ENCODE results near the gene LCN12.
A peak's percentile ranks its signal among the peaks of the same experiment; 100 is the strongest.

The LCN12 gene

GRCh38 chr9:136965771-136966484, 13.9 kb downstream of the LCN12 start:
- no peak overlapping the region for H2BK5ac ChIP-seq (ENCODE audit: low read depth, low read length, poor library complexity, severe bottlenecking)
- WGBS, result 55% methylated on average over 23 of the region's 23 CpGs
- H3K4me3 ChIP-seq (ENCODE audit: insufficient read depth in 1 of 2, low read depth in 1 of 2, low read length in 2 of 2), result peak overlapping the region in 1 of 2 experiments; percentile 53
- H3K79me1 ChIP-seq (replicated peaks; ENCODE audit: low read length, poor library complexity, severe bottlenecking), result no peaks in the 10 kb centered on the region
- H2BK12ac ChIP-seq (ENCODE audit: low read length in 2 of 2), result no peak overlapping the region
- no peak overlapping the region for H2AK5ac ChIP-seq (ENCODE audit: low read length, severe bottlenecking)
- H3K4me1 ChIP-seq (ENCODE audit: control insufficient read depth, insufficient read depth, low read depth, low read length), result peaks cover 8% of the 10 kb centered on the region
- H3K18ac ChIP-seq (ENCODE audit: low read depth in 1 of 2, low read length in 2 of 2), result no peak overlapping the region
- H3K14ac ChIP-seq (ENCODE audit: low read length in 2 of 2), result no peak overlapping the region
- no peak overlapping the region for H4K8ac ChIP-seq (ENCODE audit: low read length)
- DNase-seq, result no peak
- H3K23ac ChIP-seq (ENCODE audit: low read length in 2 of 2), result no peak overlapping the region
- peaks cover 0 to 28% of the 10 kb centered on the region in 2 experiments for H3K27me3 ChIP-seq (ENCODE audit: control insufficient read depth in 1 of 2, insufficient read depth in 1 of 2, low read length in 2 of 2)
- H3K9ac ChIP-seq (ENCODE audit: low read length), result peak overlapping the region; percentile 18
- no peak overlapping the region for H3K4ac ChIP-seq (ENCODE audit: low read depth in 1 of 2, low read length in 2 of 2)
- H3K36me3 ChIP-seq (ENCODE audit: control insufficient read depth in 1 of 2, insufficient read depth in 2 of 2, low read depth in 1 of 2, low read length in 2 of 2), result no peaks in the 10 kb centered on the region
- H3K9me3 ChIP-seq (ENCODE audit: control insufficient read depth, low read length), result no peaks in the 10 kb centered on the region
- no peak overlapping the region for H3K4me2 ChIP-seq (ENCODE audit: low read length, poor library complexity, severe bottlenecking)
- H4K91ac ChIP-seq (ENCODE audit: low read length), result no peak overlapping the region
- no peak overlapping the region for H3K27ac ChIP-seq (ENCODE audit: low read length, poor library complexity, severe bottlenecking)
- H2AFZ ChIP-seq (ENCODE audit: low read depth, low read length), result no peak overlapping the region
- no peak overlapping the region for H2BK15ac ChIP-seq (ENCODE audit: low read depth, poor library complexity, severe bottlenecking)
- no peak overlapping the region for H2BK120ac ChIP-seq (ENCODE audit: low read depth, low read length)

- Histone ChIP-seq H2BK5ac (ENCODE audit: low read depth, low read length, poor library complexity, severe bottlenecking) (no peak overlapping the region), H3K9ac (ENCODE audit: low read length) (no peak overlapping the region), H3K27ac (ENCODE audit: low read length, poor library complexity, severe bottlenecking) (no peak overlapping the region), H3K9me3 (ENCODE audit: control insufficient read depth, low read length) (no peaks in the 10 kb centered on the region), H3K23ac (ENCODE audit: low read length in 2 of 2) (no peak overlapping the region), H3K4me2 (ENCODE audit: low read length, poor library complexity, severe bottlenecking) (no peak overlapping the region), H3K4me3 (ENCODE audit: insufficient read depth in 1 of 2, low read depth in 1 of 2, low read length in 2 of 2) (no peak overlapping the region), H2BK12ac (ENCODE audit: low read length in 2 of 2) (no peak overlapping the region), H2BK120ac (ENCODE audit: low read depth, low read length) (no peak overlapping the region), H3K4me1 (ENCODE audit: control insufficient read depth, insufficient read depth, low read depth, low read length) (peaks cover 3% of the 10 kb centered on the region), H3K36me3 (ENCODE audit: control insufficient read depth in 1 of 2, insufficient read depth in 2 of 2, low read depth in 1 of 2, low read length in 2 of 2) (no peaks in the 10 kb centered on the region), H3K18ac (ENCODE audit: low read depth in 1 of 2, low read length in 2 of 2) (no peak overlapping the region), H3K79me1 (replicated peaks; ENCODE audit: low read length, poor library complexity, severe bottlenecking) (no peaks in the 10 kb centered on the region), H2AK5ac (ENCODE audit: low read length, severe bottlenecking) (no peak overlapping the region), H3K14ac (ENCODE audit: low read length in 2 of 2) (no peak overlapping the region), H4K91ac (ENCODE audit: low read length) (no peak overlapping the region), H2BK15ac (ENCODE audit: low read depth, poor library complexity, severe bottlenecking) (no peak overlapping the region), H3K4ac (ENCODE audit: low read depth in 1 of 2, low read length in 2 of 2) (no peak overlapping the region), H2AFZ (ENCODE audit: low read depth, low read length) (no peak overlapping the region), H4K8ac (ENCODE audit: low read length) (no peak overlapping the region), H3K27me3 (ENCODE audit: control insufficient read depth in 1 of 2, insufficient read depth in 1 of 2, low read length in 2 of 2) (peaks cover 0 to 20% of the 10 kb centered on the region in 2 experiments)
- 91% methylated on average over 16 of the region's 17 CpGs for WGBS
- DNase-seq, result no peak
Observed at GRCh38 chr9:136968333-136969127, 16.5 kb downstream of the LCN12 start.

- H3K23ac ChIP-seq (ENCODE audit: low read length in 2 of 2), result no peak overlapping the region
- H2AK5ac ChIP-seq (ENCODE audit: low read length, severe bottlenecking), result no peak overlapping the region
- no peaks in the 10 kb centered on the region for H3K36me3 ChIP-seq (ENCODE audit: control insufficient read depth in 1 of 2, insufficient read depth in 2 of 2, low read depth in 1 of 2, low read length in 2 of 2)
- H2BK15ac ChIP-seq (ENCODE audit: low read depth, poor library complexity, severe bottlenecking), result no peak overlapping the region
- H4K91ac ChIP-seq (ENCODE audit: low read length), result no peak overlapping the region
- no peak overlapping the region for H2BK12ac ChIP-seq (ENCODE audit: low read length in 2 of 2)
- peaks cover 3% of the 10 kb centered on the region for H3K4me1 ChIP-seq (ENCODE audit: control insufficient read depth, insufficient read depth, low read depth, low read length)
- peaks cover 0 to 20% of the 10 kb centered on the region in 2 experiments for H3K27me3 ChIP-seq (ENCODE audit: control insufficient read depth in 1 of 2, insufficient read depth in 1 of 2, low read length in 2 of 2)
- H4K8ac ChIP-seq (ENCODE audit: low read length), result no peak overlapping the region
- H3K27ac ChIP-seq (ENCODE audit: low read length, poor library complexity, severe bottlenecking), result no peak overlapping the region
- H3K4ac ChIP-seq (ENCODE audit: low read depth in 1 of 2, low read length in 2 of 2), result no peak overlapping the region
- 93% methylated on average over 17 of the region's 17 CpGs for WGBS
- no peak overlapping the region for H3K9ac ChIP-seq (ENCODE audit: low read length)
- no peak overlapping the region for H3K18ac ChIP-seq (ENCODE audit: low read depth in 1 of 2, low read length in 2 of 2)
- no peak overlapping the region for H3K4me2 ChIP-seq (ENCODE audit: low read length, poor library complexity, severe bottlenecking)
- no peak overlapping the region for H3K4me3 ChIP-seq (ENCODE audit: insufficient read depth in 1 of 2, low read depth in 1 of 2, low read length in 2 of 2)
- no peak overlapping the region for H2AFZ ChIP-seq (ENCODE audit: low read depth, low read length)
- no peaks in the 10 kb centered on the region for H3K79me1 ChIP-seq (replicated peaks; ENCODE audit: low read length, poor library complexity, severe bottlenecking)
- H3K9me3 ChIP-seq (ENCODE audit: control insufficient read depth, low read length), result no peaks in the 10 kb centered on the region
- no peak overlapping the region for H2BK5ac ChIP-seq (ENCODE audit: low read depth, low read length, poor library complexity, severe bottlenecking)
- DNase-seq, result no peak
- no peak overlapping the region for H2BK120ac ChIP-seq (ENCODE audit: low read depth, low read length)
- H3K14ac ChIP-seq (ENCODE audit: low read length in 2 of 2), result no peak overlapping the region
Observed at GRCh38 chr9:136969150-136969549, 17.1 kb downstream of the LCN12 start.

GRCh38 chr9:136969774-136970173, 17.7 kb downstream of the LCN12 start:
- WGBS, result 70% methylated on average over 4 of the region's 5 CpGs
- H3K4me3 ChIP-seq (ENCODE audit: insufficient read depth in 1 of 2, low read depth in 1 of 2, low read length in 2 of 2), result no peak overlapping the region
- no peak overlapping the region for H3K18ac ChIP-seq (ENCODE audit: low read depth in 1 of 2, low read length in 2 of 2)
- H3K27ac ChIP-seq (ENCODE audit: low read length, poor library complexity, severe bottlenecking), result no peak overlapping the region
- H4K91ac ChIP-seq (ENCODE audit: low read length), result no peak overlapping the region
- no peak for DNase-seq
- H3K4me1 ChIP-seq (ENCODE audit: control insufficient read depth, insufficient read depth, low read depth, low read length), result peaks cover 5% of the 10 kb centered on the region
- no peak overlapping the region for H2AFZ ChIP-seq (ENCODE audit: low read depth, low read length)
- H3K79me1 ChIP-seq (replicated peaks; ENCODE audit: low read length, poor library complexity, severe bottlenecking), result no peaks in the 10 kb centered on the region
- H2BK15ac ChIP-seq (ENCODE audit: low read depth, poor library complexity, severe bottlenecking), result no peak overlapping the region
- no peak overlapping the region for H3K14ac ChIP-seq (ENCODE audit: low read length in 2 of 2)
- no peak overlapping the region for H3K23ac ChIP-seq (ENCODE audit: low read length in 2 of 2)
- H2BK5ac ChIP-seq (ENCODE audit: low read depth, low read length, poor library complexity, severe bottlenecking), result no peak overlapping the region
- no peak overlapping the region for H3K4ac ChIP-seq (ENCODE audit: low read depth in 1 of 2, low read length in 2 of 2)
- no peak overlapping the region for H3K9ac ChIP-seq (ENCODE audit: low read length)
- no peak overlapping the region for H4K8ac ChIP-seq (ENCODE audit: low read length)
- H3K36me3 ChIP-seq (ENCODE audit: control insufficient read depth in 1 of 2, insufficient read depth in 2 of 2, low read depth in 1 of 2, low read length in 2 of 2), result no peaks in the 10 kb centered on the region
- H2BK120ac ChIP-seq (ENCODE audit: low read depth, low read length), result no peak overlapping the region
- no peak overlapping the region for H2BK12ac ChIP-seq (ENCODE audit: low read length in 2 of 2)
- H3K27me3 ChIP-seq (ENCODE audit: control insufficient read depth in 1 of 2, insufficient read depth in 1 of 2, low read length in 2 of 2), result peaks cover 0 to 17% of the 10 kb centered on the region in 2 experiments
- H2AK5ac ChIP-seq (ENCODE audit: low read length, severe bottlenecking), result no peak overlapping the region
- H3K4me2 ChIP-seq (ENCODE audit: low read length, poor library complexity, severe bottlenecking), result no peak overlapping the region
- no peaks in the 10 kb centered on the region for H3K9me3 ChIP-seq (ENCODE audit: control insufficient read depth, low read length)
